ENCODE data around the gene ADAMTS16. TPM values are rescaled to one million over a fixed set of nuclear protein-coding genes. Genes with fewer than 3 reads are reported as not detected.

Gene ADAMTS16
- total RNA-seq, 2 donors from 2014 or later = 0.11 TPM; not detected in 1

GRCh38 chr5:5276951-5277517 lies 136.9 kb downstream of the ADAMTS16 start:
- intact Hi-C loops (cut with DNase I) = no loop called here
- H3K36me3 ChIP-seq = no peaks in the 10 kb centered on the region
- DNase-seq (ENCODE audit: low spot score) = no peak
- no peak overlapping the region for H3K4me3 ChIP-seq
- no peaks in the 10 kb centered on the region for H3K4me1 ChIP-seq (replicated peaks)
- TF ChIP-seq POLR2AphosphoS5 (IDR thresholded peaks at IDR 0.05) (no peak), POLR2A (IDR thresholded peaks at IDR 0.05) (no peak)
- TF ChIP-seq, protein P1, sequence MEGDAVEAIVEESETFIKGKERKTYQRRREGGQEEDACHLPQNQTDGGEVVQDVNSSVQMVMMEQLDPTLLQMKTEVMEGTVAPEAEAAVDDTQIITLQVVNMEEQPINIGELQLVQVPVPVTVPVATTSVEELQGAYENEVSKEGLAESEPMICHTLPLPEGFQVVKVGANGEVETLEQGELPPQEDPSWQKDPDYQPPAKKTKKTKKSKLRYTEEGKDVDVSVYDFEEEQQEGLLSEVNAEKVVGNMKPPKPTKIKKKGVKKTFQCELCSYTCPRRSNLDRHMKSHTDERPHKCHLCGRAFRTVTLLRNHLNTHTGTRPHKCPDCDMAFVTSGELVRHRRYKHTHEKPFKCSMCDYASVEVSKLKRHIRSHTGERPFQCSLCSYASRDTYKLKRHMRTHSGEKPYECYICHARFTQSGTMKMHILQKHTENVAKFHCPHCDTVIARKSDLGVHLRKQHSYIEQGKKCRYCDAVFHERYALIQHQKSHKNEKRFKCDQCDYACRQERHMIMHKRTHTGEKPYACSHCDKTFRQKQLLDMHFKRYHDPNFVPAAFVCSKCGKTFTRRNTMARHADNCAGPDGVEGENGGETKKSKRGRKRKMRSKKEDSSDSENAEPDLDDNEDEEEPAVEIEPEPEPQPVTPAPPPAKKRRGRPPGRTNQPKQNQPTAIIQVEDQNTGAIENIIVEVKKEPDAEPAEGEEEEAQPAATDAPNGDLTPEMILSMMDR (IDR thresholded peaks at IDR 0.05) = no peak
- no peak overlapping the region for H3K27ac ChIP-seq
- no peaks in the 10 kb centered on the region for H3K27me3 ChIP-seq (replicated peaks; ENCODE audit: insufficient read depth)
- no peaks in the 10 kb centered on the region for H3K9me3 ChIP-seq
- 85% methylated on average over 12 of the region's 12 CpGs for WGBS

DNA sequence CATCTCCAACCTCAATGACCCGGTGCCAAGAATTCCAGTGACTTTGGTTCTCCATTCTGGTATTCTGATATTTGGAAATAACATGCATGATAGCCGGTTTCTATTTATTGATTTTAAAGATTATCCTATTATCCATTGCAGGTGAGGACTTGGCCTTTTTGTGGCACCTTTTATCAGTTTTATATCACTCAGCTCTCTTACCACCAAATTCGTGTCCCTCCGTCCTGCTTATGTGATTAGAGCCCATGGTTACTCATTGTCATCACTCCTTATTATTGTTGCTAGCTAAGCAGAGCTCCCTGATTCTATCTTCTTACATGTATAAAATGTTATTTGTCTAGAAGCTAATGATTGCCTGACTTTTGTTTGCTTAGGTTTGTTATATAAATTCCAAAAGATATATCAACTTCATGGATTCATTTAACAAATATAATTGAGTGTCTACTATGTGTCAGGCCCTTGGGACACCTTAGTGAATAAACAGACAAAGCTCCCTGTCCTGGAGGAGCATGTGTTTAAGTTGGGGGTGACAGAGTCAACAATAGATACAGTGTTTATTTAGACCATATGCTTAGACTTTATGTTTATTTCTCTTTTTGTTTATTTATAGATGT lies 138.2 kb downstream of the ADAMTS16 start:
- TF ChIP-seq, protein P1 (IDR thresholded peaks at IDR 0.05) = no peak
- TF ChIP-seq POLR2A (IDR thresholded peaks at IDR 0.05) = no peak
- no peak for TF ChIP-seq POLR2AphosphoS5 (IDR thresholded peaks at IDR 0.05)
- intact Hi-C loops (cut with DNase I) = no loop called here
- Histone ChIP-seq H3K27ac (no peak overlapping the region), H3K36me3 (no peaks in the 10 kb centered on the region), H3K4me1 (replicated peaks) (no peaks in the 10 kb centered on the region), H3K9me3 (no peaks in the 10 kb centered on the region), H3K4me3 (no peak overlapping the region), H3K27me3 (replicated peaks; ENCODE audit: insufficient read depth) (no peaks in the 10 kb centered on the region)
- DNase-seq (ENCODE audit: low spot score) = no peak
- WGBS = 73% methylated on average over 4 of the region's 4 CpGs

- 69% methylated on average over 3 of the region's 3 CpGs for WGBS
- no peaks in the 10 kb centered on the region for H3K27me3 ChIP-seq (replicated peaks; ENCODE audit: insufficient read depth)
- no peak for TF ChIP-seq POLR2AphosphoS5 (IDR thresholded peaks at IDR 0.05)
- no peak for TF ChIP-seq POLR2A (IDR thresholded peaks at IDR 0.05)
- TF ChIP-seq, protein P1 (IDR thresholded peaks at IDR 0.05) = no peak
- DNase-seq (ENCODE audit: low spot score) = no peak
- intact Hi-C loops (cut with DNase I) = no loop called here
- H3K4me3 ChIP-seq = no peak overlapping the region
- no peaks in the 10 kb centered on the region for H3K4me1 ChIP-seq (replicated peaks)
- no peaks in the 10 kb centered on the region for H3K36me3 ChIP-seq
- no peaks in the 10 kb centered on the region for H3K9me3 ChIP-seq
- no peak overlapping the region for H3K27ac ChIP-seq
Measured at GRCh38 chr5:5278815-5279381, 138.8 kb downstream of the ADAMTS16 start.

DNA sequence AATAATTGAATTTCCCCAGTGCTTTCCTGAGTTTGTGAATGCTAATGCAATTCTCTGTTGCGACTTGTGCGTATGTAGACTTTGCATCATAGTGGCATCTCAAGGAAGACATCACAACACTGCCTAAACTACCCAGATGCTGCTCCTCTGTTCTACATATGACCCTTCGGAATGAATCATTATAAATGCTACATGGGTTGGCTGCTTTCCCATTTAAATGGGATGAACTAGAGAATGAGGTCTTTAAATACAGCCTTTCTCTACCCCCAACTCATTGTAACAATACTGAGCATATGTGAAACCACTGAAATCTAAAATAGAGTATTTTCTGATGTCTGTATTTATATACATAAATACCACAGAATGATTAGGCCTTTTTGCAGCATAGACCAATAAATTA lies 145.8 kb downstream of the ADAMTS16 start:
- H3K36me3 ChIP-seq = no peaks in the 10 kb centered on the region
- 98% methylated on average over 3 of the region's 3 CpGs for WGBS

More for the DNA sequence above, 145.8 kb downstream of the ADAMTS16 start:
- TF ChIP-seq POLR2AphosphoS5 (IDR thresholded peaks at IDR 0.05) (no peak), POLR2A (IDR thresholded peaks at IDR 0.05) (no peak)
- TF ChIP-seq, protein P1 (IDR thresholded peaks at IDR 0.05) = no peak
- Histone ChIP-seq H3K9me3 (no peaks in the 10 kb centered on the region), H3K27me3 (replicated peaks; ENCODE audit: insufficient read depth) (no peaks in the 10 kb centered on the region), H3K4me3 (no peak overlapping the region), H3K27ac (no peak overlapping the region), H3K4me1 (replicated peaks) (no peaks in the 10 kb centered on the region)
- intact Hi-C loops (cut with DNase I) = no loop called here
- DNase-seq (ENCODE audit: low spot score) = no peak
